Fibroblast of skin of right biceps (primary cell): ENCODE data around the gene TEK.
"Not testable (repeated sequence)": the region's sequence is repeated elsewhere in the genome, so short reads cannot be mapped to it uniquely, and the experiment has no call there.

Source experiments
- DNase-seq: peaks from one replicate; pipeline ENCODE4 v3.0.0-alpha.2; 2013

Gene TEK

GRCh38 chr9:27182421-27182820 lies 73.4 kb downstream of the TEK start:
- DNase-seq, result no peak

GRCh38 chr9:27183131-27183530 lies 74.1 kb downstream of the TEK start:
- no peak for DNase-seq

GRCh38 chr9:27183701-27184100 lies 74.7 kb downstream of the TEK start:
- DNase-seq, result no peak

- no peak for DNase-seq
Observed at GRCh38 chr9:27184556-27185351, 75.7 kb downstream of the TEK start.

- no peak for DNase-seq
Observed at GRCh38 chr9:27188426-27188825, 79.4 kb downstream of the TEK start.

GRCh38 chr9:27189426-27189825 lies 80.4 kb downstream of the TEK start:
- peak; percentile 28 for DNase-seq

- no peak for DNase-seq
Observed at GRCh38 chr9:27192291-27192960, 83.4 kb downstream of the TEK start.

GRCh38 chr9:27193886-27194285 lies 84.9 kb downstream of the TEK start:
- DNase-seq, result peak; percentile 50

- peak; percentile 93 for DNase-seq
Observed at GRCh38 chr9:27194401-27195091, 85.5 kb downstream of the TEK start.

DNA sequence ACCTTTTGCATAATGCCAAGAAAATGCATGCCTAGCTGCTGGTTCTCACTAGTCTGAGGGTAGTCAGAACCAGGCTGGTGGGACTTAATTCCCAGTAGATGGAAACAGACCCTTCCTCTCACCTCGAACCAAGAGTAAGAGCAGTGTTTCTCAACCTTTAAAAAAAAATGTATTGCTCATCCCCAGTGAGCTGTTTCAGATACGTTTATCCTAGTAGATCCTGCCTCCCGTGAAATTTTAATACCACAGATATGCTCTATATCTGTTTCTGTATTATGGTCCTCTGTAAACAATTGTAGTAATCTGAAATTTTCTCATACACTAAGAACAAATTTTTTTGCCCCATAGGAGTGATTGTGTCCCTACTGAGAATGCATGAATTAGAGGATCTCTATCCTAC lies 86.2 kb downstream of the TEK start:
- no peak for DNase-seq

DNA sequence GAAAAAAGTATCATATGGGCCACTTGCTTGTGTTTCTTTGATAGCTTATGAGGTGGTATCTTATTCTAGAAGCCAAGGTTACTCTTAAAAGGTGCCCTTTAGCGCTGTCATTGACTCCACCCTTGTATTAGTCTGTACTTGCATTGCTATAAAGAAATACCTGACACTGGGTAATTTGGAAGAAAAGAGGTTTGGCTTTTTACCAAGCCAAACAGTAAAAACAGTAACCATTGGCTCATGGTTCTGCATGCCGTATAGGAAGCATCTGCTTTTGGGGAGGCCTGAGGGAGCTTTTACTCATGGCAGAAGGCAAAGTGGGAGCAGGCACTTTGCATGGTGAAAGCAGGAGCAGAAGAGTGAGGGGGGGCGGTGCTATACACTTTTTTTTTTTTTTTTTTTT lies 87.4 kb downstream of the TEK start:
- DNase-seq, result no peak

DNA sequence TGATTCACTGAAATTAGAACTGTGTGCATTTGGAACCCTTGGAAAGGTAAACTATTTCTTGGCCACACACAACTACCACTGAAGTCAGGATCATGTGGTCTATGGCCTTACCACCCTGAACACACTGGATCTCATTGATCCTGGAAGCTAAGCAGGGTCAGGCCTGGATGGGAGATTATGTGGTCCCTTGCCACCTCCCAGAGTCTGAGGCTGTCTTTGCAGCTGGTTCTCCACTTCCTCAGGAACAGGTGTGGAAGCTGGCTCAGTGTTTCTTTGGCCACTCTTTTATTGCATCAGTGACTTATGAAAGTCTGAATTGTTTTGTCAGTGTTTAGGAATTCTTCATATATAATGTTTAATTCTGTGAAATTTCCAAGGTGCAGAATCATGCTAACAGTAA lies 89.2 kb downstream of the TEK start:
- DNase-seq, result no peak

GRCh38 chr9:27202056-27202455 lies 93.0 kb downstream of the TEK start:
- DNase-seq, result no peak

DNA sequence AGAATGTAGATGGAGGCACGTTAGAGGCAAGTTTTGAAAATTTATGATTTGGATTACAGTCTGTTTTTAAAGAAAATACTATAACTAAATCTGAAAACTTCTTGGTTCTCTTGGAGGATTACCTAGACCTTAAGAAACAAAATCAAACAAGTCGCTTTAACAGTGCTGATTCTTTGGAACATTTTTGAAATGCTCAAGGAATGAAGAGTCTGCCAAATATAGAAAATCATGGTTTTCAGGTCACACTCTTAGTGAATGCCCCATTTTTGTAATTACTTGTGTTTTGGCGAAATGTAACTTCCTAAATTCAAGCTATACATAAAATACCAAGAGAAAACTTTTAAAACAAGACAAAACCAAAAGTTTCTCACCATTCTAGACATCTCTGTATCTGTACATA lies 94.8 kb downstream of the TEK start:
- no peak for DNase-seq

DNA sequence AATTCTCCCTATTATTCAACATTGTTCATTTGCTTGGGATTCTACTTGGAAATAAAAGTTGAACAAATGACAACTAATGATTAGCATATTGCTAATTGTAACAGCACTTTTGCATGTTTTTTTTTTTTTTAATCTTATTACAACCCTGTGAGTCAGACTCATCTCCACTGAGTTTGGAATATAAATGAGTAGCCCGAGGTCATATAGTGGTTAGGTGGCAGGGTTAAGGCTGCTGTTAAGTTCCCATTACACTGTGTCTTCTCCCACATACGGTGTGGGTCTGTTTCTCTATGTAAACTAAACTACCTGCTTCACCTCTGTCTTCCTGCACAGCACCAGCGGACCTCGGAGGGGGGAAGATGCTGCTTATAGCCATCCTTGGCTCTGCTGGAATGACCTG lies 95.6 kb downstream of the TEK start:
- no peak for DNase-seq

DNA sequence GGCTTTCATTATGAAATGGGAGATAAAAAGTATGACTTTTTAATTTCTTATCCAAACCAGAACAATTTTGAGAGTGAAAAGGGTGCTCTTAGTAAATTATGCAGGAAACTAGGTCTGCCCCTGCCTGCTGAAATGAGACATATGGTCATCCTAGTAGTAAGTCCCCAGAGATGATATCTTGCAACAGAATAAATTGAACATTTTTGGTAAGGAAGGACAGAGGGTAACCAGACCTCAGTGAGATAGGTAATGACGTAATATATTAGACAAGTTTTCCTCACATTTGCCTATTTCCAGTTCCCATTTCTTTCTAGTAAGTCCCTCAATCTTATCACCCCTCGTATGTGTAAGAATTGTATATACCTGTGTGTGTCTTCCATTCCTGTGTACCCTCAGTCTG lies 96.2 kb downstream of the TEK start:
- DNase-seq, result no peak

DNA sequence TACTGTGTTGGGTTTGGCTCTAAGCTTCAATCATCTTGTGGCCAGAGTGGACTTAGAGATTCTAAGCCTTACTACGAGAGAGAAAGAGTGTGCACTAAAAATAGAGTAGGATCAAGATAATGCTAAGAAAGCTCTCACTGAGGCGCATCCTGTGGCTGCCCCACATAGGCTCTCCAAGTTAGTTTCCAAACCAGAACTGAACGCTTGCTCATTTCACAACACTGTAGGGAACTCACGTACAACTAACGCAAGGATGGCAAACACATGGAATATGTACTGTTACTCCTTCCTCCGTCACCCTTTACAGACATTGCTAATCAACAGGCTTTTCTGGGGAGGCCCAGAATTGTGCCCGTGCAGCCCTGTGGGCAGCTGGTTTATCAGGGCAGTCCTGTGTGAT lies 97.0 kb downstream of the TEK start:
- DNase-seq, result no peak

- DNase-seq, result peak; percentile 18
Observed at GRCh38 chr9:27209034-27209433, 100.0 kb downstream of the TEK start.

DNA sequence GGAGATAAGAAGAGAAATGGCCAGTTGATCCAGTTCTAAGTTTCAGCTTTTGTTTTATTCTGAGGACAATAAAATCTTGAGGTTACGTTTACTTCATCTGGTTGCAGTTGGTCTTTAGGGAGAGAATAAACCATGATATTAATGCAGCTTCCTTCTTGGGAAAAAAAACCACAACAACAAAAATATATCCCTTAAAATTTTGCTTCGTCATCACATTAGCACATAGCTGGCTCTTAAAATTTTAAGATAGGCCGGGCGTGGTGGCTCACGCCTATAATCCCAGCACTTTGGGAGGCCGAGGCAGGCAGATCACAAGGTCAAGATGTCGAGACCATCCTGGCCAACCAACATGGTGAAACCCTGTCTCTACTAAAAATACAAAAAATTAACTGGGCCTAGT lies 101.6 kb downstream of the TEK start:
- DNase-seq, result no peak

DNA sequence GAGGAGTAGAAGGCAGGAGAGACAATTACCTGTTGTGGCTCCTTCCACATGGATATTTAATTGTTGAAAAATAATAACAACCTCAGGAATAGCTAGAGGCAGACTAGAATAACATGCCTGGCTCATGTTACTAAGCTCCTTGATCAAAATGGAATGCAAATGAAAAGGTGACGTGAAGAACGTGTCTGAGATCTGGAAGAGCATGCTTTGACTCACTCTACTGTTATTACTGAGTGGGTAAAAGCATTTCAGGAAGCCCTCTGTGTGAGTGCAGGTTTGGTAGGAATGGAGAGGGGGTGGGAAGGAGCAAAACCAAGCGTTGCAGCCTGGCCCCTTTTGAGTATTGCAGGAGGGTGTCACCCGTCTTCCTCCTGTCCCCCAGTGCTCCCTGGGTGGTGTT lies 103.2 kb downstream of the TEK start:
- DNase-seq, result no peak

DNA sequence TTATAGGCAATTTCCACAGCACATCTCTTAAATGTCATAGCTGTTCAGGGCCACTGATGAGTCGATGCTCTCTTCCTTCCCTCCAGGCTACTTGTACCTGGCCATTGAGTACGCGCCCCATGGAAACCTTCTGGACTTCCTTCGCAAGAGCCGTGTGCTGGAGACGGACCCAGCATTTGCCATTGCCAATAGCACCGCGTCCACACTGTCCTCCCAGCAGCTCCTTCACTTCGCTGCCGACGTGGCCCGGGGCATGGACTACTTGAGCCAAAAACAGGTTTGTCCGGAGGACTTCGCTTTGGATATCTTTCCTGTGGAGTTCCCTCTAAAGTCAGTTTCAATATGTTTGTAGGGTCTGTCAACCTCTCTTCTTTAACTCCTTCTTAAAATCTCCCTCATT lies 103.6 kb downstream of the TEK start:
- DNase-seq, result no peak

DNA sequence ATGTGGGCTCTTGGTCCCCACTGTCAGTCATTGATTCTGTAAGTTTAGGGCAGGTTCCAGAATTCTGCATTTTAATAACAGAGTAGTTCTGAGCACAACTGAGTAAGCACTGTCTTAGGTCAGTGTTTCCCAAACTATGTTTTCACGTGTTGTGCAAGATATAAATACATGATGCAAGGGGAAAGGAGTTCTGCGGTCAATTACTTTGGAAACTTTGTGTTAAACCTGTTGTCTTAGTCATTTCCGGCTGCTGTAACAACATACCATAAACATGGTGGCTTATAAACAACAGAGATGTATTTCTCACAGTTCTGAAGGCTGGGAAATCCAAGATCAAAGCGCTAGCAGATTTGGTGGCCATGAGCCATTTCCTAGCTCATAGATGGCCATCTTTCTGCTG lies 118.2 kb downstream of the TEK start:
- no peak for DNase-seq

GRCh38 chr9:27239648-27240047 lies 130.6 kb downstream of the TEK start:
- not testable (repeated sequence) for DNase-seq

DNA sequence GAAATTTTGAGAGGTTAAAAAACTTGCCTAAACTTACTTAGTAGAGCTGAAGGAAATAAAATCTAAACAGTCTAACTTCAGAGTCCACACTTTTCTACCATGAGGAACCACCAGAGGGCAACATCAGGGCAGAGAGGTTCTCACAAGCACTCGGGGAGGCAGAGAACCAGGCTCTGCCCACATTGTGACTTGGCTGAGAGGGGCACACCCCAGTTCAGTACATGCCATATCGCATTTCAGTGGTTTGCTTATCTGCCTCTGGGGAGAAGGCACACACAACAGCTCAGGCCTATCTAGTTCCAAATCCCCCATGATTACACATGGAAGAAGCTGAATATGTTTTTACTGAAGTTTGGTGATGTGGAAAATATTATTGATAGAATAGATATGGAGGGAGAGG lies 138.7 kb downstream of the TEK start:
- peak; percentile 26 for DNase-seq
